Testis (tissue), 2 donors: ENCODE results near the gene COL11A2.

Source experiments
- CTCF ChIP-seq, 3 experiments: fragments of 450-650 bp in 2 of 3; fragments of 200-600 bp in 1 of 3; sonication (generic) in 1 of 3; IDR thresholded peaks; one replicate each; pipeline ENCODE4 v1.5.1; 2016 to 2019; ENCODE audit warnings: antibody characterized with exemption in 3 of 3, mild to moderate bottlenecking in 2 of 3, moderate library complexity in 1 of 3
- POLR2A ChIP-seq: fragments of 450-650 bp; IDR thresholded peaks from one replicate; pipeline ENCODE4 v1.6.1; 2017; ENCODE audit warnings: antibody characterized with exemption, mild to moderate bottlenecking, moderate library complexity

- TF ChIP-seq CTCF (IDR thresholded peaks at IDR 0.05) (no peak), POLR2A (no peak)
Measured at GRCh38 chr6:33201935-33202334, 9.7 kb upstream of the COL11A2 start.
